Lung (tissue), 12 donors: Measurements from ENCODE around the gene ACSF2. TPM values are rescaled to one million over a fixed set of nuclear protein-coding genes. Genes with fewer than 3 reads are reported as not detected.

Experiments
- ATAC-seq: fragments of 200-7000 bp; cut with Tn5 transposase; one replicate; pipeline ENCODE4 v1.9.1; 2020; ENCODE audit warnings: moderate number of reproducible peaks; ENCODE audit not compliant: insufficient read depth, low FRiP score
- DNase-seq, 3 donors: peaks; one replicate each; pipeline ENCODE4 v3.0.0-alpha.2; 2013 to 2017
- H3K27ac ChIP-seq, 2 donors: one replicate each; pipeline ENCODE4 v1.5.1; 2013; ENCODE audit warnings: mild to moderate bottlenecking in 2 of 2, moderate library complexity in 2 of 2, control low read depth in 1 of 2, inconsistent platforms in 1 of 2, low read depth in 1 of 2, low read length in 1 of 2
- H3K27me3 ChIP-seq, 3 donors: one replicate each; pipeline ENCODE4 v1.5.1; 2013; ENCODE audit warnings: low read length in 2 of 3; ENCODE audit not compliant: control insufficient read depth in 3 of 3, insufficient read depth in 3 of 3
- H3K36me3 ChIP-seq, 4 donors: one replicate each; pipeline ENCODE4 v1.5.1; 2013; ENCODE audit warnings: low read length in 4 of 4, mild to moderate bottlenecking in 1 of 4, moderate library complexity in 1 of 4; ENCODE audit not compliant: control insufficient read depth in 4 of 4, insufficient read depth in 4 of 4
- H3K4me1 ChIP-seq, 5 donors: one replicate each; pipeline ENCODE4 v1.5.1; 2013; ENCODE audit warnings: low read length in 5 of 5, mild to moderate bottlenecking in 2 of 5, moderate library complexity in 1 of 5; ENCODE audit not compliant: control insufficient read depth in 5 of 5, insufficient read depth in 5 of 5
- H3K4me3 ChIP-seq: one replicate; pipeline ENCODE4 v1.5.1; 2013; ENCODE audit warnings: mild to moderate bottlenecking, control low read depth, moderate library complexity
- H3K9ac ChIP-seq, 2 donors: one replicate each; pipeline ENCODE4 v1.5.1; 2013; ENCODE audit warnings: low read length in 2 of 2, control low read depth in 1 of 2; ENCODE audit not compliant: insufficient read depth in 1 of 2
- H3K9me3 ChIP-seq, 4 donors: one replicate each; pipeline ENCODE4 v1.5.1; 2013; ENCODE audit warnings: low read length in 3 of 4, mild to moderate bottlenecking in 1 of 4, moderate library complexity in 1 of 4; ENCODE audit not compliant: control insufficient read depth in 4 of 4, insufficient read depth in 3 of 4
- CTCF ChIP-seq: IDR thresholded peaks from 2 replicates; pipeline ENCODE4 v1.5.1; 2012; ENCODE audit warnings: mild to moderate bottlenecking; ENCODE audit errors: control extremely low read depth, extremely low read depth
- WGBS, 2 donors: extraction: QIAGEN DNeasy Blood & Tissue Kit; methylation state at CpG; one replicate each; pipeline ENCODE4 v1.1.7; 2013; 5-methylcytosine and 5-hydroxymethylcytosine counted together
- polyA plus RNA-seq, 2 donors: library from polyadenylated mRNA; stranded (reverse); fragments of 200-250 nt; gene quantifications; one replicate each; pipeline ENCODE4 v1.2.1, GENCODE V29; 2013
- total RNA-seq, 2 donors: library from RNA; depleted of rRNA in 1 of 2; stranded (reverse); fragments of >200 nt in 1 of 2; gene quantifications; one replicate each; pipeline ENCODE4 v1.2.1, GENCODE V29; 2014 to 2021
- donor health status: control.
- donor health status: control.
- donor health status: Bipolar disorder and iron deficiency.
- donor health status: healthy.
- donor health status: DM: yes; HTN: yes; CAD: no.

The ACSF2 gene
- total and polyA plus RNA-seq, 4 donors, result 23.5 to 79.2 (median 70.9) TPM

GRCh38 chr17:50479522-50480141 lies 53.6 kb downstream of the ACSF2 start:
- DNase-seq, result peak; percentile 84 to 86 (median 86)
- Histone ChIP-seq H3K9ac (peak overlapping the region in 1 of 2 donors; percentile 59), H3K9me3 (no peaks in the 10 kb centered on the region), H3K4me3 (peak overlapping the region; percentile 88), H3K27ac (peak overlapping the region in 1 of 2 donors; percentile 95), H3K36me3 (peaks cover 0 to 22% (median 5%) of the 10 kb centered on the region in 4 donors), H3K4me1 (peaks cover 0 to 12% (median 6%) of the 10 kb centered on the region in 5 donors), H3K27me3 (peaks cover 0 to 6% (median 0%) of the 10 kb centered on the region in 3 donors)
- WGBS, 2 donors, result 15 to 17% methylated on average over 19 of the region's 19 CpGs
- peak; percentile 42 for ATAC-seq
- peak; percentile 6 for TF ChIP-seq CTCF

GRCh38 chr17:50480142-50480764 lies 54.2 kb downstream of the ACSF2 start:
- Histone ChIP-seq H3K36me3 (peaks cover 3 to 26% (median 7%) of the 10 kb centered on the region in 4 donors), H3K27me3 (peaks cover 0 to 6% (median 0%) of the 10 kb centered on the region in 3 donors), H3K4me3 (no peak overlapping the region), H3K9me3 (no peaks in the 10 kb centered on the region), H3K9ac (no peak overlapping the region), H3K27ac (no peak overlapping the region), H3K4me1 (peaks cover 0 to 12% (median 6%) of the 10 kb centered on the region in 5 donors)
- no peak for ATAC-seq
- WGBS, 2 donors, result 87 to 89% methylated on average over 7 of the region's 7 CpGs
- no peak for TF ChIP-seq CTCF
- peak in 1 of 3 donors; percentile 2 for DNase-seq

GRCh38 chr17:50480854-50481490 lies 55.0 kb downstream of the ACSF2 start:
- Histone ChIP-seq H3K9me3 (no peaks in the 10 kb centered on the region), H3K36me3 (peaks cover 6 to 32% (median 9%) of the 10 kb centered on the region in 4 donors), H3K9ac (no peak overlapping the region), H3K4me1 (peaks cover 0 to 12% (median 6%) of the 10 kb centered on the region in 5 donors), H3K27ac (no peak overlapping the region), H3K4me3 (no peak overlapping the region), H3K27me3 (peaks cover 0 to 6% (median 0%) of the 10 kb centered on the region in 3 donors)
- ATAC-seq (no peak), DNase-seq (no peak)
- no peak for TF ChIP-seq CTCF
- 79 to 91% methylated on average over 2 of the region's 2 CpGs for WGBS, 2 donors
